SK-N-SH treated with all-trans-retinoic acid at 6 μM for 48 hours (cell line): ENCODE measurements around the gene PRR5.

ENCODE experiments used
- ARNTL ChIP-seq: fragments of 450-650 bp; formaldehyde crosslinking; IDR thresholded peaks from 2 replicates; pipeline ENCODE4 v1.5.0; 2020; ENCODE audit warnings: low read depth, mild to moderate bottlenecking, moderate library complexity, borderline replicate concordance
- ESRRG ChIP-seq: fragments of 250-450 bp; sonication (Bioruptor Pico); IDR thresholded peaks from 2 replicates; pipeline ENCODE4 v1.6.1; 2021; ENCODE audit warnings: mild to moderate bottlenecking
- ISL1 ChIP-seq: fragments of 250-450 bp; sonication (Bioruptor Pico); IDR thresholded peaks from 2 replicates; pipeline ENCODE4 v2.1.2; 2022; ENCODE audit warnings: mild to moderate bottlenecking, moderate library complexity
- OSR1 ChIP-seq: fragments of 250-450 bp; sonication (Bioruptor Pico); IDR thresholded peaks from 2 replicates; pipeline ENCODE4 v1.8.0; 2022; ENCODE audit warnings: moderate library complexity, mild to moderate bottlenecking, inconsistent platforms
- PATZ1 ChIP-seq: fragments of 250-450 bp; sonication (Bioruptor Pico); IDR thresholded peaks from 2 replicates; pipeline ENCODE4 v1.8.0; 2020; ENCODE audit warnings: mild to moderate bottlenecking, moderate library complexity, borderline replicate concordance
- RARB ChIP-seq: fragments of 250-450 bp; sonication (Bioruptor Pico); IDR thresholded peaks from 2 replicates; pipeline ENCODE4 v1.8.0; 2021; ENCODE audit warnings: mild to moderate bottlenecking, moderate library complexity
- TCF4 ChIP-seq: fragments of 250-450 bp; sonication (Bioruptor Pico); IDR thresholded peaks from 2 replicates; pipeline ENCODE4 v1.8.0; 2021; ENCODE audit warnings: mild to moderate bottlenecking, moderate library complexity, borderline replicate concordance
- ZFP3 ChIP-seq: fragments of 250-450 bp; sonication (Bioruptor Pico); IDR thresholded peaks from 2 replicates; pipeline ENCODE4 v1.5.0; 2020; ENCODE audit warnings: mild to moderate bottlenecking, moderate library complexity
- TF ChIP-seq, protein P1 (sequence below): fragments of 250-450 bp; sonication (Bioruptor Pico); IDR thresholded peaks from 2 replicates; pipeline ENCODE4 v1.8.0; 2021; ENCODE audit warnings: low read depth, mild to moderate bottlenecking, moderate library complexity, borderline replicate concordance

- TF ChIP-seq OSR1 (CRISPR knock-in tag) (no peak), ISL1 (no peak), PATZ1 (CRISPR knock-in tag) (no peak), ZFP3 (CRISPR knock-in tag) (no peak), ESRRG (CRISPR knock-in tag) (no peak), RARB (CRISPR knock-in tag) (no peak), ARNTL (CRISPR knock-in tag) (no peak), TCF4 (CRISPR knock-in tag) (no peak)
- TF ChIP-seq, protein P1, sequence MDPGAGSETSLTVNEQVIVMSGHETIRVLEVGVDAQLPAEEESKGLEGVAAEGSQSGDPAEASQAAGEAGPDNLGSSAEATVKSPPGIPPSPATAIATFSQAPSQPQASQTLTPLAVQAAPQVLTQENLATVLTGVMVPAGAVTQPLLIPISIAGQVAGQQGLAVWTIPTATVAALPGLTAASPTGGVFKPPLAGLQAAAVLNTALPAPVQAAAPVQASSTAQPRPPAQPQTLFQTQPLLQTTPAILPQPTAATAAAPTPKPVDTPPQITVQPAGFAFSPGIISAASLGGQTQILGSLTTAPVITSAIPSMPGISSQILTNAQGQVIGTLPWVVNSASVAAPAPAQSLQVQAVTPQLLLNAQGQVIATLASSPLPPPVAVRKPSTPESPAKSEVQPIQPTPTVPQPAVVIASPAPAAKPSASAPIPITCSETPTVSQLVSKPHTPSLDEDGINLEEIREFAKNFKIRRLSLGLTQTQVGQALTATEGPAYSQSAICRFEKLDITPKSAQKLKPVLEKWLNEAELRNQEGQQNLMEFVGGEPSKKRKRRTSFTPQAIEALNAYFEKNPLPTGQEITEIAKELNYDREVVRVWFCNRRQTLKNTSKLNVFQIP (CRISPR knock-in tag): no peak
These were observed 24.0 kb upstream of the PRR5 start for GRCh38 chr22:44677871-44678555.
